GM12891 (cell line): ENCODE measurements around the gene HOXD12.

Experiments
- DNase-seq: peaks from one replicate; pipeline ENCODE4 v3.0.0; 2011; ENCODE audit warnings: low spot score; ENCODE audit not compliant: insufficient read length
- FAIRE-seq: peaks from 2 replicates; lab custom pipeline; 2011; peaks lifted over from hg19 to GRCh38; lab: Jason Lieb, UNC
- PAX5 ChIP-seq: IDR thresholded peaks from 2 replicates; pipeline ENCODE4 v1.6.1; 2011; ENCODE audit warnings: low read length, moderate library complexity, mild to moderate bottlenecking; ENCODE audit not compliant: insufficient read depth, severe bottlenecking
- POLR2A ChIP-seq: IDR thresholded peaks from 2 replicates; pipeline ENCODE4 v1.6.1; 2011; ENCODE audit warnings: low read depth, low read length, control low read depth
- POLR2AphosphoS5 ChIP-seq: IDR thresholded peaks from 2 replicates; pipeline ENCODE4 v1.6.1; 2011; ENCODE audit warnings: low read depth, low read length, control low read depth
- POU2F2 ChIP-seq: IDR thresholded peaks from 2 replicates; pipeline ENCODE4 v1.6.1; 2011; ENCODE audit warnings: low read depth, mild to moderate bottlenecking, control low read depth, low read length, moderate library complexity
- SPI1 ChIP-seq: IDR thresholded peaks from 2 replicates; pipeline ENCODE4 v1.6.1; 2011; ENCODE audit warnings: low read depth, low read length, control low read depth
- TAF1 ChIP-seq: IDR thresholded peaks from 2 replicates; pipeline ENCODE4 v1.6.1; 2011; ENCODE audit warnings: low read depth, low read length, control low read depth

HOXD12 gene

DNA sequence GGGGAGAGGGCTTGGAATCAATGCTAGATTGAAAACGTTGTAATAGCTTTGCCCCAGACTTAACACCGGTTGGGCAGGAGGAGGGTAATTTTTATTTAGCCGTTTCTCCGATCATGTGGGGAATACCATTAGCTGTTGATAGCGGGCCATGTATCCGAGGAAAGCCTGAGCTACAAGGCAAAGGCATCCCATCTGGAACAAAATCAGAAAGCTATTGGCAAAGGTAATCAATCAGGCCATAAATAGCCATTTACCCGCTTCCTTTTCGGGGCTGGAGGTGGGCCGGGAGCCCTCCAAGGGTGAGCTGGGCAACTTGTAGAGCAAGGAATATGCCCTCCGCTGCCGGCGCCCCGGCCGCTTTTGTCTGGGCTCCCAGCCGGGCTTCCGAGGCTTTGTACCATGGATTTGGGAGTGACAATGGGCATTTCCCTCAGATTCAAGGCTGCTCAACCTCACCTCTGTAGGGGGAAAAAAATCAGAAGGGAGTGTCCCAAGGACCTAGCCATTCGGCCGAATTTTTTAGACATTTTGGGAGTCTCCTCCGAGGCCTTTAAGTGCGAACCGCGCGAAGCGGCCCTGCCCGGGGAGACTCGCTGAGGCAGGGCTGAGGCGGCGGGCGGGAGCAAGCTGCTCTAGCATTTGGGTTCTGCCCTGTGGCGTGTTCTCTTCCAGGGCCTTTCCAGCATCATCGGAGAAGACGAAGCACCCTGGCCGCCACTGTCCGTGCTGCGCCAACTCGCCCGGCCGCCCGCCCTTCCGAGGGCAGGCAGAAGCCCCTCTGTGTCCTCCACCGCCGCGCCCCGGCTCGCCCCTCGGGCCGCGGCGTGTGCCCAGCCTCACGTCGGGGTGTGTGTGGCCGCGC, 21.8 kb downstream of the HOXD12 start:
- FAIRE-seq (no peak), DNase-seq (no peak)
- no peak for TF ChIP-seq POU2F2
- TF ChIP-seq PAX5, result no peak
- no peak for TF ChIP-seq TAF1
- TF ChIP-seq SPI1, result no peak
- no peak for TF ChIP-seq POLR2A

DNA sequence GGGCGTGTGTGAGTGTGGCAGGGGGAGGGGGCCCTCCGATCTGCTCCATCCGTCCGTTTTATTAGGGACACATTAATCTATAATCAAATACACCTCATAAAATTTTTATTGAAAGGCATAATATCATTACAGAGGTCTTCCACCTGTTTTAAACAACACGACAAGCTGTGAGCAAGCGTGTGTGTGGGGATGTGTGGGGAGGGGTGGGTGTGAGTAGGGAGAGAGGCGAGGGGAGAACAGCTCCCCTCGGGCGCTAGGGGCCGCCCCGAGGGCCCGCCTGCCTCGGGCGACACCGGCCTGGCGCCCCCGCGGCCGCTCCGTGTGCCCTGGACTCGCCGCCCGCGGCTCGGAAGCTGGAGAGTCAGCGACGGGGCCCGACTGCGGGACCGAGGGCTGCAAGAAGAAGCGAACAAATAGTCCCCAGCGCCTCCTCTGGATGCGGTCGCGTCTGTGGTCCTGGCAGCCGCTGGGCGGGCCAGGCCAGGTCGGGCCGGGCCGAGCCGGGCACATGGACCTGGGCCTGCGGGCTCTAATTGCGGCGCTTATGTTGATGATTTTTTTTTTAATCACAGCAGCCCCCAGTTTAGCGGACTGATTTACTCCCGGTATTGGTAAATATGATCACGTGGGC, 22.6 kb downstream of the HOXD12 start:
- no peak for FAIRE-seq
- TF ChIP-seq POLR2A (no peak), TAF1 (no peak), POU2F2 (no peak), POLR2AphosphoS5 (no peak), SPI1 (no peak), PAX5 (no peak)

DNA sequence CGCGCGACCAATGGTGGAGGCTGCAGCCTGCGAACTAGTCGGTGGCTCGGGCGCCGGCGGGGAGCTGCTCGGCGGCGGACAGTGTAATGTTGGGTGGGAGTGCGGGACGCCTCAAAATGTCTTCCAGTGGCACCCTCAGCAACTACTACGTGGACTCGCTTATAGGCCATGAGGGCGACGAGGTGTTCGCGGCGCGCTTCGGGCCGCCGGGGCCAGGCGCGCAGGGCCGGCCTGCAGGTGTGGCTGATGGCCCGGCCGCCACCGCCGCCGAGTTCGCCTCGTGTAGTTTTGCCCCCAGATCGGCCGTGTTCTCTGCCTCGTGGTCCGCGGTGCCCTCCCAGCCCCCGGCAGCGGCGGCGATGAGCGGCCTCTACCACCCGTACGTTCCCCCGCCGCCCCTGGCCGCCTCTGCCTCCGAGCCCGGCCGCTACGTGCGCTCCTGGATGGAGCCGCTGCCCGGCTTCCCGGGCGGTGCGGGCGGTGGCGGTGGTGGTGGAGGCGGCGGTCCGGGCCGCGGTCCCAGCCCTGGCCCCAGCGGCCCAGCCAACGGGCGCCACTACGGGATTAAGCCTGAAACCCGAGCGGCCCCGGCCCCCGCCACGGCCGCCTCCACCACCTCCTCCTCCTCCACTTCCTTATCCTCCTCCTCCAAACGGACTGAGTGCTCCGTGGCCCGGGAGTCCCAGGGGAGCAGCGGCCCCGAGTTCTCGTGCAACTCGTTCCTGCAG, 23.3 kb downstream of the HOXD12 start, which contains the start of gene HOXD9:
Gene HOXD9 (plus strand): TSS at position 37 of the 728 bp plus-strand sequence. CDS start 50 bp downstream, at position 87.
- no peak for FAIRE-seq
- DNase-seq, result no peak
- TF ChIP-seq TAF1 (no peak), POLR2A (no peak), POLR2AphosphoS5 (no peak)

More for the DNA sequence above, 22.6 kb downstream of the HOXD12 start:
- no peak for DNase-seq

DNA sequence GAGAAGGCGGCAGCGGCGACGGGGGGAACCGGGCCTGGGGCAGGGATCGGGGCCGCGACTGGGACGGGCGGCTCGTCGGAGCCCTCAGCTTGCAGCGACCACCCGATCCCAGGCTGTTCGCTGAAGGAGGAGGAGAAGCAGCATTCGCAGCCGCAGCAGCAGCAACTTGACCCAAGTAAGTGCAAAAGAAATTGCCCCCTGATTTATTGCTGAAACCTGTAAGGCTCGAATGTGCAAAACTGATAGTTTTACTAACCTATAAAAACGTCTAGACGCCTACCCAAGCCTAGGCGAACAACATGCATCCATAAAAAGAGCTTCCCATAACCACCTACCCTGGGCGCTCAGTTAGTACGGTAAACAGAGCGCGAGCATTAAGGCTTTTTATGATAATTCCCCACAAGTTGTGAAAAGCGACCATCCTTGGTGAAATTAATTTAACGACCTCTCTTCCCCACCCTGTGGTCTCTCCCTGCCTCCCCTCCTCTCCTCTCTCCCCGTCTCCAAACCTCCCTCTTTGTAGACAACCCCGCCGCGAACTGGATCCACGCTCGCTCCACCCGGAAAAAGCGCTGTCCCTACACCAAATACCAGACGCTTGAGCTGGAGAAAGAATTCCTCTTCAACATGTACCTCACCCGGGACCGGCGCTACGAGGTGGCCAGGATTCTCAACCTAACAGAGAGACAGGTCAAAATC, 24.0 kb downstream of the HOXD12 start:
- FAIRE-seq, result no peak
- DNase-seq, result no peak
- TF ChIP-seq PAX5 (no peak), POU2F2 (no peak), SPI1 (no peak), TAF1 (no peak), POLR2A (no peak), POLR2AphosphoS5 (no peak)

DNA sequence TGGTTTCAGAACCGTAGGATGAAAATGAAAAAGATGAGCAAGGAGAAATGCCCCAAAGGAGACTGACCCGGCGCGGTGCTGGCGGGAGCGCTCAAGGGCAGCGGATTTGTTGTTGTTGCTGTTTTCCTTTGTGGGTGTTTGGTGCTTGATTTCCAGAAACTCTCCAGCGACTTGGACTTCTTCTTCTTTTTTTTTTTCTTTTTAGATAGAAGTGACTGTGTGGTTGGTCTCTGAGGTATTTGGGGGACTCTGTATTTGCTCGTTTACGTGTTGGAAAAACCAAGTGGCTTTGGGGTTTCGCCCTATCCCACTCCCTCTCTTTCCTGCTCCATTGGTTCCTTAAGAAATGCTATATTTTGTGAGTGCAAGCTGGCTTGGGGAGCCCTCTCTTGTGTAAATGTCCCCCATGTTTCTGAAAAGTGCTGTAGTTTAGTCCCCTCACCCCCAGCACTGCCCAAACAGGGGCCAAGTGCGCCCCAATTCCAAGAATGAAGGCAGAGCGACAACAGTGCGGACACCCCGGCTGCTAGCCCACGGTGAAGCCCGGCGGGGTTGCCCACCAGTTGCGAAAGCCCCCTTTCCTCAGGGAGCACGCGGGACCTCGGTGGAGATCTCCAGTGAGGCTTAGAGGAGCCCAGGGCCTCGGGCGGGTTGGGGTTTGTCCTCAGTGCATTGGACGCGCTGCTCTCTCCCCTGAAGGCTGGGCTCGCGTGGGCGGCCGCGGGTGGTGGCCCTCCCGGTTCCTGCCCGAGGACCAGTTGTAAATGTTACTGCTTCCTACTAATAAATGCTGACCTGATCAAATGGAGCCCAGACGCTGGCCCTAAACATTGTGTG, 24.7 kb downstream of the HOXD12 start:
- TF ChIP-seq SPI1 (no peak), PAX5 (no peak), POLR2A (no peak), POU2F2 (no peak), TAF1 (no peak), POLR2AphosphoS5 (no peak)
- FAIRE-seq (no peak), DNase-seq (no peak)

DNA sequence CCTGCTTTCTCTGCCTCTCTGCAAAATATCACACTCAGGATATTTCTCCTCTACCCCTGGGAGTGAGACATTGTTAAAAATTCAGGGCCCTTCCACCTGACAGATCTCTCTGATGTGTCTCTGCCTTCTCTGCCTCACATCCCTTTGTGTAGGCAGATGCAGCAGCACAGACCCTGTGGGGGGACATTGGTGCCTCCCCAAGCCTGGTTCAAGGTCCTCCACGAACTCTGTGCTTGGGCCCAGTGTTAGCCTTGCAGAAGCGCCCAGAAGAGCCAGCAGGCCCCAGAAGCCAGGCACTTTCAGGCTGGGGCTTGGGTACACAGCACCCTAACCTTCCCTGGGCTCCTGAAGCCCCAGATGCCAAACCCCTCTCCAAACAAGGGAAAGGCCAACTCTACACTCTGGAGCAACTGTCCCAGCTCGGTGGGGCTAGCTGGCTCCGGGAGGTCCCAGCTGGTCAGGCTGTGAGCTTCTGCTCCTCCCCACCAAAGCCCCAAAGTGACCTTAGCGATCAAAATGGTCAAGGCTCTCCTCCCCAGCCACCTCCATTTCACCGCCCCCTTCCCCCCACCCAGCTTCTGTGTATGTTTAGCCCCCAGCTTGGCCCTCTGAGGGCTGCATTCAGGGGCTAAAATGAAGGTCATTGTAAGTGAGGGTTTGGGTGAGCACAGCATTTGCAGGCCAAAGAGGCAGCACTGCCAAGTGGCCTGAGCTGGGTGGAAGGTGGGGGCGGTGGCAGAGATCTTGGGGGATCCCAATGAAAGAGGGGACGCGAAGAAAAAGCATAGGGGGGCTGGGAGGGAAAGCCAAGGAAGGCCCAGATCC, 25.6 kb downstream of the HOXD12 start:
- no peak for TF ChIP-seq SPI1
- TF ChIP-seq POLR2A, result no peak
- TF ChIP-seq PAX5, result no peak
- TF ChIP-seq TAF1, result no peak
- no peak for TF ChIP-seq POLR2AphosphoS5
- TF ChIP-seq POU2F2, result no peak
- DNase-seq, result no peak
- FAIRE-seq, result no peak

DNA sequence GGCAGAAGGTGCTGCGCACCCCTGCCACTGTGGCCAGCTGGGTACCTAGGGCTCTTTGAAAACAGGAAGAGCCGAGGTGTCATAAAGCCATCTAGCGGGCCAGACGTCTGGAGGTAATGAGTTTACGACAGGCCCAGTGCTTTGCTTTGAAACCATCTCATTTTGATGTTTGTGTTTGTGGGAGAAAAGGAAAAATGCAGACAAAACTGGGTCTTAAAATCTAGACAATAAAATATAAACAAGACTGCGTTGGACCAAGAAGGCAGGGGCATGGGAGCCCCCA, 26.1 kb downstream of the HOXD12 start:
- TF ChIP-seq PAX5, result no peak
- TF ChIP-seq SPI1, result 0 out of 2 replicates have a peak, but pooled peaks have one; percentile 10
- no peak for TF ChIP-seq POLR2A
- no peak for TF ChIP-seq POU2F2
- TF ChIP-seq TAF1, result no peak
- DNase-seq, result no peak
- no peak for FAIRE-seq
